Tibial nerve (tissue), 4 donors: Measurements from ENCODE around the gene CEP78. TPM values are rescaled to one million over a fixed set of nuclear protein-coding genes. Genes with fewer than 3 reads are reported as not detected.

ENCODE experiments used
- DNase-seq, 2 donors: peaks; one replicate each; pipeline ENCODE4 v3.0.0-alpha.2; 2019; ENCODE audit warnings: low spot score in 2 of 2
- H3K27ac ChIP-seq, 4 donors: fragments of 200-600 bp; sonication (generic) in 3 of 4; one replicate each; pipeline ENCODE4 v1.5.1; 2017 to 2019; ENCODE audit warnings: mild to moderate bottlenecking in 1 of 4
- H3K27me3 ChIP-seq, 2 donors: fragments of 200-600 bp; sonication (generic) in 1 of 2; one replicate each; pipeline versions ENCODE4 v1.5.1 to v1.6.0; 2017 to 2019
- H3K36me3 ChIP-seq, 3 donors: fragments of 200-600 bp; sonication (generic); one replicate each; pipeline ENCODE4 v1.5.1; 2018 to 2019
- H3K4me1 ChIP-seq, 4 donors: fragments of 200-600 bp; sonication (generic) in 3 of 4; one replicate each; pipeline ENCODE4 v1.5.1; 2017 to 2019
- H3K4me3 ChIP-seq, 4 donors: fragments of 200-600 bp; sonication (generic) in 3 of 4; one replicate each; pipeline ENCODE4 v1.5.1; 2017 to 2019; ENCODE audit warnings: mild to moderate bottlenecking in 1 of 4, moderate library complexity in 1 of 4
- H3K9me3 ChIP-seq, 4 donors: fragments of 200-600 bp; sonication (generic) in 3 of 4; one replicate each; pipeline ENCODE4 v1.5.1; 2017 to 2019
- CTCF ChIP-seq, 5 experiments: fragments of 200-600 bp in 3 of 5; fragments of 450-650 bp in 2 of 5; sonication (generic) in 3 of 5; IDR thresholded peaks; one replicate each; pipeline ENCODE4 v1.5.1; 2016 to 2019; ENCODE audit warnings: antibody characterized with exemption in 5 of 5, mild to moderate bottlenecking in 3 of 5, moderate library complexity in 2 of 5
- EP300 ChIP-seq, 2 donors: sonication (generic); formaldehyde crosslinking; IDR thresholded peaks; one replicate each; pipeline ENCODE4 v1.6.1; 2017; ENCODE audit warnings: antibody characterized with exemption in 2 of 2, mild to moderate bottlenecking in 1 of 2
- POLR2A ChIP-seq, 2 donors: fragments of 450-650 bp; IDR thresholded peaks; one replicate each; pipeline ENCODE4 v1.6.1; 2017; ENCODE audit warnings: antibody characterized with exemption in 2 of 2, mild to moderate bottlenecking in 2 of 2, moderate library complexity in 2 of 2
- WGBS, 2 donors: methylation state at CpG; one replicate each; pipeline ENCODE4 v1.1.5; 2018; 5-methylcytosine and 5-hydroxymethylcytosine counted together
- total RNA-seq, 4 donors: library from RNA; depleted of rRNA; stranded (reverse); fragments of >200 nt; gene quantifications; one replicate each; pipeline ENCODE4 v1.1.0, GENCODE V29; 2016

CEP78 gene, protein sequence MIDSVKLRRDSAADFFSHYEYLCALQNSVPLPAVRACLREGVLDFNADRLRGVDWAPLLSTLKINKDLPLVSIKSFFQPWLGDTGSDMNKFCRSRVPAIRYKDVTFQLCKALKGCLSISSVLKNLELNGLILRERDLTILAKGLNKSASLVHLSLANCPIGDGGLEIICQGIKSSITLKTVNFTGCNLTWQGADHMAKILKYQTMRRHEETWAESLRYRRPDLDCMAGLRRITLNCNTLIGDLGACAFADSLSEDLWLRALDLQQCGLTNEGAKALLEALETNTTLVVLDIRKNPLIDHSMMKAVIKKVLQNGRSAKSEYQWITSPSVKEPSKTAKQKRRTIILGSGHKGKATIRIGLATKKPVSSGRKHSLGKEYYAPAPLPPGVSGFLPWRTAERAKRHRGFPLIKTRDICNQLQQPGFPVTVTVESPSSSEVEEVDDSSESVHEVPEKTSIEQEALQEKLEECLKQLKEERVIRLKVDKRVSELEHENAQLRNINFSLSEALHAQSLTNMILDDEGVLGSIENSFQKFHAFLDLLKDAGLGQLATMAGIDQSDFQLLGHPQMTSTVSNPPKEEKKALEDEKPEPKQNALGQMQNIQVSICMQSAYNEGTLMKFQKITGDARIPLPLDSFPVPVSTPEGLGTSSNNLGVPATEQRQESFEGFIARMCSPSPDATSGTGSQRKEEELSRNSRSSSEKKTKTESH
- total RNA-seq = 10 to 100 TPM in 2 of 4 donors, 1 to 10 TPM in 2; 8.8 to 21.3 (median 13.3) TPM

DNA sequence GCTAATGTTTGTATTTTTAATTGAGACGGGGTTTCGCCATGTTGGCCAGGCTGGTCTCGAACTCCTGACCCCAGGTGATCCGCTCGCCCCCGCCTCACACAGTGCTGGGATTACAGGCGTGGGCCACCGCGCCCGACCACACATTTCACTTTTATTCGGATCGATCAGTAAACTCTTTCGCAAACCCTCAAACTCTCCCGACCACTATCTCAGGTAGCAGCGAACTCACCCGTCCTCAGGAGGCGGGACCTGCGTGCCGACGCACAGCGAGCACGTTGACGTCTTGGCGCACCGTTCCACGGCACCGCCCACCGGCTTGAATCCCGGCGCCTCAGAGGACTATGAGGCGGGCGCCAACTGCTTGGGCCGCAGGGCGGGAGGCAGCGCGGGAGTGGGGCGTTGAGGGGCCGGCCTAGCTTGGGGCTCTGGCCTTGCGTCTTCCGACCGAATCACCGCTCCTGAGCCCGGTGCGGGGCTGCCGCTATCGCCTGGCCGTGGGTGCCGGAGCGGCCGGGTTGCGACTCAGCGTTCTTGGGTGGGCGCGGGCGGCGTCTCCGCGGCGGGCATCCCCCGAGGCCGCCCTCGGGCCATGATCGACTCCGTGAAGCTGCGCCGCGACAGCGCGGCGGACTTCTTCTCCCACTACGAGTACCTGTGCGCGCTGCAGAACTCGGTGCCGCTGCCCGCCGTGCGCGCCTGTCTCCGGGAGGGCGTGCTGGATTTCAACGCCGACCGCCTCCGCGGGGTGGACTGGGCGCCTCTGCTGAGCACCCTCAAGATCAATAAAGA lies at the start of gene CEP78:
TSS of gene CEP78 (plus strand) at position 314 of the 789 bp plus-strand sequence. CDS start at position 590, 276 bp downstream.
- Histone ChIP-seq H3K36me3 (peaks cover 0 to 9% (median 0%) of the 10 kb centered on the region in 3 donors), H3K9me3 (no peaks in the 10 kb centered on the region), H3K4me3 (peak within 1 kb of the TSS; percentile 76 to 84 (median 82)), H3K27me3 (no peaks in the 10 kb centered on the region), H3K4me1 (peaks cover 0 to 22% (median 4%) of the 10 kb centered on the region in 4 donors), H3K27ac (peak within 1 kb of the TSS; percentile 55 to 86 (median 78))
- DNase-seq = peak; percentile 62 to 82
- 1% methylated on average over 25 to 58 of the region's 87 CpGs for WGBS, 2 donors
- TF ChIP-seq CTCF (IDR thresholded peaks at IDR 0.05) = no peak
- peak in 1 of 2 donors; percentile 84 for TF ChIP-seq EP300 (IDR thresholded peaks at IDR 0.05)
- peak in 1 of 2 donors; percentile 72 for TF ChIP-seq POLR2A (IDR thresholded peaks at IDR 0.05)

DNA sequence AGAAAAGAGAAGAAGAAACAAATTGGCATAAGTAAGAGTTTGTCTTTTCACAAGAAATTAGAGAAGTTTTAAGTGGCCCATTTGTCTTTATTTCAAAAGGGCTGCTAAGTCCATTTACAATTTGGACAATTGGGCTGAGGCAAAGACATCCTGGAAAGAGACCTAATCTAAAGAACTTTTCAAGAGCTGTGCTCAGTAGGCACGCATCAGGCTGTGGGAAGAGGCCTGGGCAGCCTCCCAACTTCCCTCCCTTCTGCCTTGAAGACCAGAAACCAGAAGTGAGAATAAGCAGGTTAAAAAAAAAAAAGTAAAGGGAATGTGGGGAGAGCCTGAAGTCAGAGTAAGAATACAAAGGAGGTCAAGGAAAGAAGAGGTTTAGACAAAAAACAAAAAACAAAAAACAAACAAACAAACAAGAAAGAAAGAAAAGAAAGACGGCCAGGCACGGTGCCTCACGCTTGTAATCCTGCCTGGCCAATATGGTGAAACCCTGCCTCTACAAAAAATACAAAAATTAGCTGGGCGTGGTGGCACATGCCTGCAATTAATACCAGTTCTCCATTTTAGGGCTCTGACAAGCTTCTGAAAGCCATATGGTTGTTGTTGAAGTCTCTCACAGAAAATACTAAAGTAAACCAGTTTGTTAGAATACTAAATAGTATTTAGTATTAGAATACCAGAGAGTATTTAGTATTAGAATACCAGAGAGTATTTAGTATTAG lies 48.0 kb upstream of the CEP78 start:
- no peak overlapping the region for H3K27ac ChIP-seq
- no peak for TF ChIP-seq EP300 (IDR thresholded peaks at IDR 0.05)
- no peak for TF ChIP-seq POLR2A (IDR thresholded peaks at IDR 0.05)
- TF ChIP-seq CTCF (IDR thresholded peaks at IDR 0.05) = no peak
- 74 to 78% methylated on average over 5 of the region's 5 CpGs for WGBS, 2 donors
- H3K4me1 ChIP-seq = peaks cover 0 to 9% (median 0%) of the 10 kb centered on the region in 4 donors
- H3K36me3 ChIP-seq = no peaks in the 10 kb centered on the region
- DNase-seq = peak in 1 of 2 donors; percentile 7
- H3K27me3 ChIP-seq = no peaks in the 10 kb centered on the region
- no peaks in the 10 kb centered on the region for H3K9me3 ChIP-seq
- H3K4me3 ChIP-seq = no peak overlapping the region

DNA sequence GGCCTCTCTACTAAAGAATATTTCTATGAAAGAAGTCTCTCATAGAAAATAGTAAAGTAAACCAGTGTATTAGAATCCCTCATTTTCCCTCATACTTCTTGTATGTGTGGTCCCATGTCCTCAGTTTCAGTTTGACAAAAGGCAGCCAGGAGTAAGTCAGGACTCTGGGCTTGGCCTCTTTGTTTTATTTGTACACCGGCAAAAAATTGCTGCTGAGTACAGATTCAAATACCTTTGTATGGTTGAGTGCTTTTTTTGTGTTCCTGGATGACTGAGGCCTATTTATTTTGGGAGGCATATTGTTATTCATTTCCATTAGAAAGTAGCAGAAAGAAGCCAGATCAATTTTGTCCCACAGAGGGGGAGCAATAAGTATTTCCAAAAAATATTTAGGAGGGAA lies 47.3 kb upstream of the CEP78 start:
- Histone ChIP-seq H3K9me3 (no peaks in the 10 kb centered on the region), H3K36me3 (no peaks in the 10 kb centered on the region), H3K4me1 (peaks cover 0 to 9% (median 0%) of the 10 kb centered on the region in 4 donors), H3K27me3 (no peaks in the 10 kb centered on the region), H3K27ac (no peak overlapping the region), H3K4me3 (no peak overlapping the region)
- 19 to 20% methylated on average over 1 of the region's 1 CpG for WGBS, 2 donors
- TF ChIP-seq CTCF (IDR thresholded peaks at IDR 0.05) (no peak), POLR2A (IDR thresholded peaks at IDR 0.05) (no peak), EP300 (IDR thresholded peaks at IDR 0.05) (no peak)
- DNase-seq = no peak

DNA sequence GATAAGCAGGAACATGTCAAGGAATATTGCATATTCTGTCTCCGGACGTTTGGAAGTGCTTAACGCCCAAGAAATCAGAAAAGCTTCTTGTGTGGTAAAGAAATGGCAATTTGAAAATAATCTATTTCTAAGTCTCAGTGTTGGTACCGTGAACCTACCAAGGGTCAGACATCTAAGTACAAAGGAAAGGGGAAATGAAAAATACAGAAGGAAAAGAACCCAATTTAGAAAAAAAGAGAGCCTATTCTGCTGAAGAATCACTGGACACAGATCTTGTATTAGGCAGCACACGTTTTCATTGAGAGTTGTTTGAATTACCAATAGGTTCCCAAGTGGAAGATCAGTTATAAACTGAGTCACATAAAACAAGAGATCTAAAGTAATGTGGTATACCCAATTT lies 46.9 kb upstream of the CEP78 start:
- Histone ChIP-seq H3K9me3 (no peaks in the 10 kb centered on the region), H3K27ac (no peak overlapping the region), H3K36me3 (no peaks in the 10 kb centered on the region), H3K4me1 (peaks cover 0 to 9% (median 0%) of the 10 kb centered on the region in 4 donors), H3K27me3 (no peaks in the 10 kb centered on the region), H3K4me3 (no peak overlapping the region)
- WGBS, 2 donors = 67 to 70% methylated on average over 5 of the region's 5 CpGs
- DNase-seq = no peak
- TF ChIP-seq POLR2A (IDR thresholded peaks at IDR 0.05) = no peak
- no peak for TF ChIP-seq EP300 (IDR thresholded peaks at IDR 0.05)
- no peak for TF ChIP-seq CTCF (IDR thresholded peaks at IDR 0.05)
